Lower lobe of right lung (tissue), 2 donors: ENCODE measurements around the gene SNAPC4. TPM values are rescaled to one million over a fixed set of nuclear protein-coding genes. Genes with fewer than 3 reads are reported as not detected.

Experiments used
- ATAC-seq, 2 donors: fragments of 200-7000 bp; cut with Tn5 transposase; one replicate each; pipeline ENCODE4 v1.9.1; 2020 to 2022; ENCODE audit warnings: mild to moderate bottlenecking in 2 of 2, moderate library complexity in 2 of 2
- DNase-seq: peaks from one replicate; pipeline ENCODE4 v3.0.0-alpha.2; 2020
- H3K27ac ChIP-seq: fragments of 200-600 bp; one replicate; pipeline ENCODE4 v1.8.0; 2022
- H3K27me3 ChIP-seq: fragments of 200-600 bp; one replicate; pipeline ENCODE4 v1.8.0; 2022; ENCODE audit warnings: low read depth
- H3K36me3 ChIP-seq: fragments of 200-600 bp; one replicate; pipeline ENCODE4 v1.8.0; 2022; ENCODE audit warnings: mild to moderate bottlenecking
- H3K4me1 ChIP-seq: fragments of 200-600 bp; one replicate; pipeline ENCODE4 v1.8.0; 2022
- H3K4me3 ChIP-seq: fragments of 200-600 bp; one replicate; pipeline ENCODE4 v1.8.0; 2022; ENCODE audit warnings: mild to moderate bottlenecking
- H3K9me3 ChIP-seq: fragments of 200-600 bp; one replicate; pipeline ENCODE4 v1.8.0; 2022
- intact Hi-C: fragments of 100-400 bp; cut with DNase I; formaldehyde crosslinking; loops from one replicate; pipeline ENCODE4 v1.11.0; 2022
- total RNA-seq: library from RNA; stranded (reverse); fragmentation: NEBNext Ultra II Directional; extraction: Animal tissue kit (Norgen Biotek cat#: 25700); gene quantifications from one replicate; pipeline ENCODE4 v1.2.1, GENCODE V29; 2021
- TF ChIP-seq, protein P1 (sequence below): fragments of 200-600 bp; IDR thresholded peaks from one replicate; pipeline ENCODE4 v1.8.0; 2022; ENCODE audit warnings: antibody characterized with exemption, mild to moderate bottlenecking
- donor health status: DM: no; HTN: yes; CAD: no; lungs with severe emphysema.

SNAPC4 gene
- total RNA-seq, 1 donor from 2014 or later: 7.4 TPM

GRCh38 chr9:136371533-136371880 is 28.5 kb downstream of the SNAPC4 start:
- DNase-seq: no peak

GRCh38 chr9:136370687-136371532 is 29.1 kb downstream of the SNAPC4 start:
- intact Hi-C loops: no loop called here
- DNase-seq (no peak), ATAC-seq (no peak)
- no peak overlapping the region for H3K27ac ChIP-seq
- H3K9me3 ChIP-seq: no peaks in the 10 kb centered on the region
- H3K4me1 ChIP-seq: peaks cover 15% of the 10 kb centered on the region
- TF ChIP-seq, protein P1, sequence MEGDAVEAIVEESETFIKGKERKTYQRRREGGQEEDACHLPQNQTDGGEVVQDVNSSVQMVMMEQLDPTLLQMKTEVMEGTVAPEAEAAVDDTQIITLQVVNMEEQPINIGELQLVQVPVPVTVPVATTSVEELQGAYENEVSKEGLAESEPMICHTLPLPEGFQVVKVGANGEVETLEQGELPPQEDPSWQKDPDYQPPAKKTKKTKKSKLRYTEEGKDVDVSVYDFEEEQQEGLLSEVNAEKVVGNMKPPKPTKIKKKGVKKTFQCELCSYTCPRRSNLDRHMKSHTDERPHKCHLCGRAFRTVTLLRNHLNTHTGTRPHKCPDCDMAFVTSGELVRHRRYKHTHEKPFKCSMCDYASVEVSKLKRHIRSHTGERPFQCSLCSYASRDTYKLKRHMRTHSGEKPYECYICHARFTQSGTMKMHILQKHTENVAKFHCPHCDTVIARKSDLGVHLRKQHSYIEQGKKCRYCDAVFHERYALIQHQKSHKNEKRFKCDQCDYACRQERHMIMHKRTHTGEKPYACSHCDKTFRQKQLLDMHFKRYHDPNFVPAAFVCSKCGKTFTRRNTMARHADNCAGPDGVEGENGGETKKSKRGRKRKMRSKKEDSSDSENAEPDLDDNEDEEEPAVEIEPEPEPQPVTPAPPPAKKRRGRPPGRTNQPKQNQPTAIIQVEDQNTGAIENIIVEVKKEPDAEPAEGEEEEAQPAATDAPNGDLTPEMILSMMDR: no peak
- no peaks in the 10 kb centered on the region for H3K36me3 ChIP-seq
- H3K27me3 ChIP-seq: no peaks in the 10 kb centered on the region
- no peak overlapping the region for H3K4me3 ChIP-seq

More at GRCh38 chr9:136371533-136371880, 28.5 kb downstream of the SNAPC4 start:
- Histone ChIP-seq H3K9me3 (no peaks in the 10 kb centered on the region), H3K27ac (no peak overlapping the region), H3K4me1 (peaks cover 15% of the 10 kb centered on the region), H3K4me3 (no peak overlapping the region), H3K27me3 (no peaks in the 10 kb centered on the region), H3K36me3 (no peaks in the 10 kb centered on the region)
- TF ChIP-seq, protein P1: no peak
- no peak for ATAC-seq
- intact Hi-C loops: no loop called here

DNA sequence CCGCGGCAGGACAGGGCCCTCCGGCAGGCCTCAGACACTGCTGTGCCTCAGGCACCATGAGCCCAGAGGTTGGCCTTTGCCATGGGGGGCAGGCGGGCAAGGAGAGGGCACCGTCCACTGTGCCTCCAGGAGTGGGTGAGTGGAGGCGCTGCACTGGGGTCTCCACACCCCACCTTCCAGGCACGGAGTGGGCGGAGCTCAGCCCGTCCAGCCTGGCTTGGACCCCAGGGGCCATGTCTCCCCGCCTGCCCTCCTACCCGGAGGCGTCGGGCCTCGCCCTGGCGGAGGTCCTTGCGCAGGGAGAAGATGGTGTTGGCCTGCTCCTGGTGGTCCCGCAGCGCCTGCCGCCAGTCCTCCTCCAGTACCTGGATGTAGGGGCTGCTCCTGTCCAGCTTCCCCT is 29.9 kb downstream of the SNAPC4 start:
- no peak overlapping the region for H3K27ac ChIP-seq
- no peaks in the 10 kb centered on the region for H3K36me3 ChIP-seq
- H3K27me3 ChIP-seq: no peaks in the 10 kb centered on the region
- no peak overlapping the region for H3K4me3 ChIP-seq
- peaks cover 15% of the 10 kb centered on the region for H3K4me1 ChIP-seq
- TF ChIP-seq, protein P1: no peak
- DNase-seq (no peak), ATAC-seq (no peak)
- intact Hi-C loops: no loop called here
- no peaks in the 10 kb centered on the region for H3K9me3 ChIP-seq

DNA sequence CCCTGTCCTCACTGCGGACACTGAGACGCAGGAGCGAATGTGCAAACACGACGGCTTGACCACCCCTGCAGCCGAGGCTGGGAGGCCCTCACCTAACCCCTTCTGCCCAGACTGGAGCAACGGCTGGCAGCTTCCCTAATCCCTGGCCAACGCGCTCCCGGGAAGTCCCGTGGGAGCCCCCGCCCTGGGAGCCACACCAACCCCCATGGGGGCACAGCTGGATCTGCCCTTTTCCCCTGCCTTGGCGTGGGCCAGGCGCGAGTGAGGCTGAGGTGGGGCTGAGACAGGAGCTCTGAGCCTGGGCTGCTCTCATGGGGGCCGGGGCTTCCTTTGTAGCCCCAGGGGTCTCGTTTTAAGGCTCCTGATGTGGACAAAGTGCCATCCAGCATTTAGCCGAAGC is 31.8 kb downstream of the SNAPC4 start:
- H3K27me3 ChIP-seq: no peaks in the 10 kb centered on the region
- no peak overlapping the region for H3K27ac ChIP-seq
- H3K36me3 ChIP-seq: no peaks in the 10 kb centered on the region
- DNase-seq (no peak), ATAC-seq (no peak)
- intact Hi-C loops: no loop called here
- no peaks in the 10 kb centered on the region for H3K9me3 ChIP-seq
- H3K4me3 ChIP-seq: no peak overlapping the region
- TF ChIP-seq, protein P1: no peak
- peaks cover 23% of the 10 kb centered on the region for H3K4me1 ChIP-seq

GRCh38 chr9:136367296-136368145 is 32.4 kb downstream of the SNAPC4 start:
- DNase-seq (no peak), ATAC-seq (no peak)
- intact Hi-C loops: no loop called here
- Histone ChIP-seq H3K27ac (no peak overlapping the region), H3K4me1 (peaks cover 23% of the 10 kb centered on the region), H3K9me3 (no peaks in the 10 kb centered on the region), H3K36me3 (no peaks in the 10 kb centered on the region), H3K27me3 (no peaks in the 10 kb centered on the region), H3K4me3 (no peak overlapping the region)
- TF ChIP-seq, protein P1: no peak
